HEK293T (cell line): ENCODE data around the gene ENG.

ENCODE experiments used
- CTCF ChIA-PET: fragments of 350-600 bp; formaldehyde crosslinking; extraction: SDS; loops from one replicate; lab custom pipeline; 2021; ENCODE audit warnings: antibody characterized with exemption, inconsistent platforms; lab: Yijun Ruan, JAX
- POLR2A ChIA-PET: fragments of 350-600 bp; formaldehyde crosslinking; extraction: SDS; loops from one replicate; lab custom pipeline; 2020; ENCODE audit warnings: antibody characterized with exemption, inconsistent platforms; lab: Yijun Ruan, JAX
- DNase-seq: peaks from one replicate; pipeline ENCODE4 v3.0.0; 2012; ENCODE audit warnings: mixed read lengths; ENCODE audit errors: extremely low spot score
- ARNT ChIP-seq: fragments of 450-650 bp; IDR thresholded peaks from 2 replicates; pipeline ENCODE4 v1.6.1; 2017; ENCODE audit warnings: mild to moderate bottlenecking
- BHLHE40 ChIP-seq: fragments of 450-650 bp; IDR thresholded peaks from 2 replicates; pipeline ENCODE4 v1.6.1; 2016; ENCODE audit warnings: mild to moderate bottlenecking, moderate library complexity, borderline replicate concordance
- CTBP1 ChIP-seq: fragments of 450-650 bp; IDR thresholded peaks from 2 replicates; pipeline ENCODE4 v1.6.1; 2016; ENCODE audit warnings: borderline replicate concordance
- ELF4 ChIP-seq: fragments of 450-650 bp; IDR thresholded peaks from 2 replicates; pipeline ENCODE4 v1.6.1; 2017; ENCODE audit warnings: antibody characterized with exemption
- FOXA1 ChIP-seq: fragments of 450-650 bp; IDR thresholded peaks from 2 replicates; pipeline ENCODE4 v1.6.1; 2016; ENCODE audit warnings: mild to moderate bottlenecking
- FOXK2 ChIP-seq: fragments of 450-650 bp; IDR thresholded peaks from 2 replicates; pipeline ENCODE4 v1.6.1; 2016; ENCODE audit warnings: mild to moderate bottlenecking
- FOXM1 ChIP-seq: fragments of 450-650 bp; IDR thresholded peaks from 2 replicates; pipeline ENCODE4 v1.6.1; 2017; ENCODE audit warnings: mild to moderate bottlenecking, borderline replicate concordance
- HDGF ChIP-seq: fragments of 450-650 bp; IDR thresholded peaks from 2 replicates; pipeline ENCODE4 v1.6.1; 2017; ENCODE audit warnings: antibody characterized with exemption, borderline replicate concordance
- L3MBTL2 ChIP-seq: fragments of 450-650 bp; conservative IDR thresholded peaks from 2 replicates; pipeline ENCODE4 v1.6.1; 2016; ENCODE audit warnings: mild to moderate bottlenecking
- LEF1 ChIP-seq: fragments of 450-650 bp; IDR thresholded peaks from 2 replicates; pipeline ENCODE4 v1.6.1; 2017; ENCODE audit warnings: mild to moderate bottlenecking, borderline replicate concordance
- NFRKB ChIP-seq: fragments of 450-650 bp; IDR thresholded peaks from 2 replicates; pipeline ENCODE4 v1.6.1; 2016; ENCODE audit warnings: mild to moderate bottlenecking, moderate library complexity
- SP1 ChIP-seq: fragments of 450-650 bp; IDR thresholded peaks from 2 replicates; pipeline ENCODE4 v1.6.1; 2017
- SUZ12 ChIP-seq: fragments of 450-650 bp; IDR thresholded peaks from 2 replicates; pipeline ENCODE4 v1.6.1; 2016; ENCODE audit warnings: mild to moderate bottlenecking
- TARDBP ChIP-seq: fragments of 450-650 bp; IDR thresholded peaks from 2 replicates; pipeline ENCODE4 v1.6.1; 2016
- ZNF384 ChIP-seq: fragments of 450-650 bp; IDR thresholded peaks from 2 replicates; pipeline ENCODE4 v1.6.1; 2016
- TF ChIP-seq, protein P1 (sequence below): fragments of 450-650 bp; IDR thresholded peaks from 2 replicates; pipeline ENCODE4 v1.6.1; 2016

Gene ENG

DNA sequence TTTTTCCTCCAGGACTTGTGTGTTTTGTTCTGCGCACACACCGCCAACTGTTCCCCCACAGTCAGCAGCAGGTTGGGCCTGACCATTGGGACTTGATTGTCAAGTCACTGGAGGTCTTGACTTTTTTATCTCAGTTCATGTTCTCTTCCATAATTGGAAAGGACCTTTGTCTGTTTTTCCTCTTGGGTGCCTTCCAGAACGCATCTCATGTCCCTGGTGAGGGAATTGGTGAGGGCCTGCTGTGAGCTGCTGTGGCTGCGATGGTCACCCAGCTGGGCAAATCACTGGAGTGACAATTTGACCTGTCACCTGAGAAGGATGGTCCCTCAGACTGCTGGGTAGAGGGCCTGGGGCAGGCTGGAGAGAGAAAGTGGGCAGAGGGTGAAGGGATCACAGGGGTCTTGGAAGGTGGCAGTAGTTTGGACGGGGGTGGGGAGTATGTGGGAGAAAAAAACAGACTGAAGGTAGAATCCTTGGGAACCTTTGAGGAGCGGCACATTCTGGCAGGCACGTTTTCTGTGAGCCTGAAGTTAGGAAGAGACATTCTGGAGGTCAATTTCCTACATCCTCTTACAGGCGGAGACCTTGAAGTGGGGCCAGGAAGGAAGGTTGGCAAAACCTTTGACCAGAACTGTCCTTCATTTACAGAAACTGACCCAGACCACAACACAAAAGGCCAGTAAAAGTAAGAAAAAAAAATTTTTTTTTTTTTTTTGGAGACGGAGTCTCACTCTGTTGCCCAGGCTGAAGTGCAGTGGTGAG lies 64.2 kb downstream of the ENG start:
- ChIA-PET POLR2A (no interaction called here), CTCF (no interaction called here)
- TF ChIP-seq FOXK2, result no peak
- no peak for TF ChIP-seq L3MBTL2
- TF ChIP-seq ARNT, result no peak
- DNase-seq, result no peak

DNA sequence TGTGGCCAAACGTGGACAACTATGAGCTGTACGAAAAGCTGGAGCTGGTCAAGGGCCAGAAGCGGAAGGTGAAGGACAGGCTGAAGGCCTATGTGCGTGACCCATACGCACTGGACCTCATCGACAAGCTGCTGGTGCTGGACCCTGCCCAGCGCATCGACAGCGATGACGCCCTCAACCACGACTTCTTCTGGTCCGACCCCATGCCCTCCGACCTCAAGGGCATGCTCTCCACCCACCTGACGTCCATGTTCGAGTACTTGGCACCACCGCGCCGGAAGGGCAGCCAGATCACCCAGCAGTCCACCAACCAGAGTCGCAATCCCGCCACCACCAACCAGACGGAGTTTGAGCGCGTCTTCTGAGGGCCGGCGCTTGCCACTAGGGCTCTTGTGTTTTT lies 65.3 kb downstream of the ENG start:
- POLR2A ChIA-PET, result no interaction called here
- TF ChIP-seq TARDBP, result no peak
- TF ChIP-seq L3MBTL2, result no peak
- TF ChIP-seq FOXM1, result no peak
- TF ChIP-seq HDGF, result no peak
- no peak for TF ChIP-seq CTBP1
- no peak for TF ChIP-seq ARNT
- TF ChIP-seq ZNF384, result no peak
- TF ChIP-seq FOXK2, result no peak
- TF ChIP-seq, protein P1, sequence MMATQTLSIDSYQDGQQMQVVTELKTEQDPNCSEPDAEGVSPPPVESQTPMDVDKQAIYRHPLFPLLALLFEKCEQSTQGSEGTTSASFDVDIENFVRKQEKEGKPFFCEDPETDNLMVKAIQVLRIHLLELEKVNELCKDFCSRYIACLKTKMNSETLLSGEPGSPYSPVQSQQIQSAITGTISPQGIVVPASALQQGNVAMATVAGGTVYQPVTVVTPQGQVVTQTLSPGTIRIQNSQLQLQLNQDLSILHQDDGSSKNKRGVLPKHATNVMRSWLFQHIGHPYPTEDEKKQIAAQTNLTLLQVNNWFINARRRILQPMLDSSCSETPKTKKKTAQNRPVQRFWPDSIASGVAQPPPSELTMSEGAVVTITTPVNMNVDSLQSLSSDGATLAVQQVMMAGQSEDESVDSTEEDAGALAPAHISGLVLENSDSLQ, result no peak
- TF ChIP-seq BHLHE40, result no peak
- TF ChIP-seq ELF4, result no peak
- no peak for TF ChIP-seq SUZ12
- TF ChIP-seq LEF1, result no peak
- no peak for TF ChIP-seq FOXA1
- no peak for TF ChIP-seq NFRKB
- TF ChIP-seq SP1, result no peak
- no peak for DNase-seq
- CTCF ChIA-PET, result no interaction called here

DNA sequence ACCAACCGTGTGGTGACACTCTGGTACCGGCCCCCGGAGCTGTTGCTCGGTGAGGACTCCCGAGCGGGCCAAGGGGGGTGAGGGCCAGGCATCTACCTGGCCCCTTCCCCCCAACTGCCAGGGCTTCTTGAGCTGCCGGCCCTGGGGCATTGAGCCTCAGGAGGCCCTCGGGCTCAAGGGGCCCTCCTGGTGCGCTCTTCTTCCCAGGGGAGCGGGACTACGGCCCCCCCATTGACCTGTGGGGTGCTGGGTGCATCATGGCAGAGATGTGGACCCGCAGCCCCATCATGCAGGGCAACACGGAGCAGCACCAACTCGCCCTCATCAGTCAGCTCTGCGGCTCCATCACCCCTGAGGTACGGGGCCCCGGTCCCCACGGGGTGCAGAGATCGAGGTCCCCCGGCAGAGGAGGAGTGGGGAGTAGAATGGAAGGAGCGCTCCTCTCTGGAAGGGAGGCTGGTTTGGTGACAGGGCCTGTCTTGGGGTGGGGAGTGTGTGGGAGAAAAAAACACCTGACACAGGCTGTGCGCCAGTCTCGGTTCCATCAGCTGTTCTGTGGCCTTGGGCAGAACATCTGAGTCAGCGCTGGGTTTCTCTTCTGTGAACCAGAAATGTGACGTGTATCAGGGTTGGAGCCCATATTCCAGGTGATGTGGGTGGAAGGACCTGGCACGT lies 66.0 kb downstream of the ENG start:
- ChIA-PET POLR2A (no interaction called here), CTCF (no interaction called here)
- no peak for DNase-seq
- TF ChIP-seq ZNF384 (no peak), FOXA1 (no peak), FOXK2 (no peak), CTBP1 (no peak), LEF1 (no peak), NFRKB (no peak), SUZ12 (no peak), TARDBP (no peak), FOXM1 (no peak), ARNT (no peak), HDGF (no peak)

DNA sequence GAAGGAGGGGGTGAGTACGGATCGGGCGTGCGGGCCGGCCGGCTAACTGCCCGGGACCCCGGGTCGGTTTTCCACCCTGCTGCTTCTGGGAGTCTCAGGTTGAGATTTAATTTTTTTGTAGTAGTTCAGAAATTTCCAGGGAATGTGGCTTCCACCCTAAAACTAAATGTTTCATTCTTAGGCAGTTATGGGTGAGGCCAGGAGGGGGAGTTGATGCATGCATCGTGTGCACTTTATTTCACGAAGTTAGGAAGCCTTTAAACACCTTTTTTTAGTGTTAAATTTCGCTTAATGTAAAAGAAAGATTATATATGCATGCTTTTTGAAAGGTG lies 67.7 kb downstream of the ENG start:
- ChIA-PET CTCF (interaction anchor here (0.7 kb wide), 1 partner anchor 174 kb away, joined by 3 read pairs; no protein-coding TSS in a partner anchor), POLR2A (interaction anchor here (1.0 kb wide), 1 partner anchor 12 kb away, joined by 3 read pairs; no protein-coding TSS in a partner anchor)
- TF ChIP-seq TARDBP (no peak), FOXM1 (no peak), FOXA1 (no peak), NFRKB (no peak), SP1 (no peak), ZNF384 (no peak), ELF4 (no peak), L3MBTL2 (no peak), SUZ12 (no peak), ARNT (no peak), FOXK2 (no peak), CTBP1 (no peak), BHLHE40 (no peak), LEF1 (no peak), HDGF (no peak)
- TF ChIP-seq, protein P1, result no peak
- no peak for DNase-seq

DNA sequence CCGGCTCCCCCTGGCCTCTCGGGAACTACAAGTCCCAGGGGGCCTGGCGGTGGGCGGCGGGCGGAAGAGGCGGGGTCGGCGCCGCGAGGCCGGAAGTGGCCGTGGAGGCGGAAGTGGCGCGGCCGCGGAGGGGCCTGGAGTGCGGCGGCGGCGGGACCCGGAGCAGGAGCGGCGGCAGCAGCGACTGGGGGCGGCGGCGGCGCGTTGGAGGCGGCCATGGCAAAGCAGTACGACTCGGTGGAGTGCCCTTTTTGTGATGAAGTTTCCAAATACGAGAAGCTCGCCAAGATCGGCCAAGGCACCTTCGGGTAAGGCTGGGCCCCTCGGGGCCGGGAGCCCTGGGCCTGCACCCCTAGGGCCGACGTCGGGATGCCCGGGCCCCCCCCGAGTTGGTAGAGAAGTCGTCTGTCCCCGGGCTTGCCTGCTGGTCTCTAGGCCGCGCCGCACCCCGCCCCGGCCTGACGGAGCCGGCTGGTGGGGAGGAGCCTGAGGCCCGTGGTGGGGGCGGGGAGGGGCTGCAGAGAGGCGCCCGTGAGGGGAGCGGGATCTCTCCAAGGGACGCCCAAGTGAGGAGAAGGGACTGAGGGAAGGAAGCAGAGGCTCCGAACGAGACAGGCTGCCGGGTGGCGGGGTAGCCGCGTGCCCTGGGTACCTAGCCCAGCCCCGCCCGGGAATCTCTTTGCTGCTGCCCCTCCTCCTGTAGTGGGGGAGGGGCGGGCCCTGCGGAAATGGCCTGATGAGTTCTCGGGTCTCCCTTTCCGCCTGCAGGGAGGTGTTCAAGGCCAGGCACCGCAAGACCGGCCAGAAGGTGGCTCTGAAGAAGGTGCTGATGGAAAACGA lies 68.3 kb downstream of the ENG start, which contains the start of gene CDK9:
Gene CDK9, plus strand, starts transcription at position 102 of the 840 bp plus-strand sequence. Its CDS starts 115 bp downstream, at position 217.
- peak; percentile 94 for DNase-seq
- CTCF ChIA-PET, result interaction anchor here (1.1 to 2.2 kb wide), 2 partner anchors 15 to 51 kb away, joined by 4 to 10 read pairs; no protein-coding TSS in a partner anchor
- POLR2A ChIA-PET, result interaction anchor here (0.6 to 2.2 kb wide), 14 partner anchors 12 to 179 kb away, joined by 3 to 9 read pairs (median 4); partner anchors contain the start of gene TOR2A
- TF ChIP-seq FOXM1 (no peak), L3MBTL2 (no peak), SUZ12 (no peak), SP1 (no peak), FOXK2 (no peak)
- TF ChIP-seq, protein P1, result no peak
